Activated CD8-positive, alpha-beta memory T cell treated with anti-CD3 and anti-CD28 coated beads, Interleukin-2, amount 50 U/mL, for 24 hours (primary cell): ENCODE results near the gene PSMB9.

Experiments used
- DNase-seq: peaks from one replicate; pipeline ENCODE4 v3.0.0-alpha.2; 2020; ENCODE audit errors: extremely low read depth

PSMB9 gene

GRCh38 chr6:32905078-32905477 is 51.1 kb downstream of the PSMB9 start:
- DNase-seq, result no peak

GRCh38 chr6:32906539-32906938 is 52.5 kb downstream of the PSMB9 start:
- no peak for DNase-seq

- no peak for DNase-seq
Observed at GRCh38 chr6:32908897-32909296, 54.9 kb downstream of the PSMB9 start.
